NCI-H345 treated with DMSO at 0.1 percent for 48 hours (cell line): ENCODE results near the gene GRB10.

ENCODE experiments used
- DNase-seq: peaks from one replicate; lab custom pipeline; 2025; ENCODE audit not compliant: unreplicated experiment; lab: John Stamatoyannopoulos, UW

The GRB10 gene

DNA sequence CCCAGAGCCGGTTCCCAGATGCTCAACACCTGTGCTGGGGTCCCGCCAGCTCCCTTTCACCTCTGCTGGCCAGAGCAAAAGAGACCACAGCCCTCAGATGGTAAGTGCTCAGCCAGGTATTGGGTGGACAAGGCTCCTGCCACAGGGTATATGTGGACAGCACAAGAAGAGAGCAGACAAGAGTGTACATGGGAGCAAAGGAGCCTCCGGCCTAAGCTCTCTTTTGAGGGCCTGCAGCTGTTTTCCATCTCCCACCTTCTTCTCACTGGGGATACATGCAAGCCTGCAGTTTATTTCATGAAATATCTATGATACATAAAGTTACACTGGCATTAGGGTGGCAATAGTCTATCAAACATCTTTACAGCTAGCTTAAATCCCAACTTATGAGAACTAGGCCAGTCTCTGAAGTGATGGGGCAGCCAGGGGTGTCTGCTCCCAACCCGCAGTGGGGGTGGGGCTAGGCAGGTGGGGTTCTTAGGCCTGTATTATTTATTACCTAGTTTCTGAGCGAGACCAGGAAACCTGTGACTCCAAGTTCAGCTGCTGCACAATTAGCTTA, 167.1 kb downstream of the GRB10 start:
- DNase-seq: no peak

DNA sequence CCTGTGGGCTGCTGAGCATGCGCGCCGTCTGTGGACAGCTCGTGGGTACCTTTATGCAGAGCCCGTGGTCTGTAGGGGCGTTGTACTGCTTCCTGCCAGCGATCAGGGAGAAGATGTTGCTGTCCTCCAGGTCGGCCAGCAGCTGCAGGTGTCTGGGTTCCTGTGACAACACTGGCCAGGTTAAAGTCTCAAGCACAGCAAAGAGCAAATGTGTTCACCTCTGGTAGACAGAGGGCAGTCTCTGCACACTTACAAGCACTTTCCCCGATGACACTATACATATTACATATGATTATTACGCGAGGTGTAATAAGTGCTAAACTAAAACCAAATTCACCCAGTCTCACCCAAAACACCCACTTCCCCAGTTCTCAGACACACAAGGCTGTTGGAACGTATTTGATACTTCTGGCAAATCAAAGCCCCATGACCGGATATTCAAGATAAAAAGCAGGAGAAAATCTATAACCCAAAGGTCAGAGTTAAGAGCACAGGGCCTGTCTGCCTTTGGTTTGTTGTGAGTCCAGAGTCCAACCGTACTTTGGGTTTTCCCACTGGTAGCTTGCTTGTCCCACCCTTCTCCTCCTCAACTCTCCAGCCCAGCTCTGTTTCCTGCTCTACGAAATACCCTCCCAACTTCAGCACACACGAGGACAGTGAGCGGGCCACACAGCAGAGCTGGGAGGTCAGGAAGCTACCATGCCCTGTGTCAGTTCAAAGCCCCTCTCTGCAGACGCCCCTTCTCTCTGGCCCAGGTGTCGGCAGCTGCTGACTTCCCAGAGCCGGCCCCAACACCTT, 167.8 kb downstream of the GRB10 start:
- DNase-seq: no peak

DNA sequence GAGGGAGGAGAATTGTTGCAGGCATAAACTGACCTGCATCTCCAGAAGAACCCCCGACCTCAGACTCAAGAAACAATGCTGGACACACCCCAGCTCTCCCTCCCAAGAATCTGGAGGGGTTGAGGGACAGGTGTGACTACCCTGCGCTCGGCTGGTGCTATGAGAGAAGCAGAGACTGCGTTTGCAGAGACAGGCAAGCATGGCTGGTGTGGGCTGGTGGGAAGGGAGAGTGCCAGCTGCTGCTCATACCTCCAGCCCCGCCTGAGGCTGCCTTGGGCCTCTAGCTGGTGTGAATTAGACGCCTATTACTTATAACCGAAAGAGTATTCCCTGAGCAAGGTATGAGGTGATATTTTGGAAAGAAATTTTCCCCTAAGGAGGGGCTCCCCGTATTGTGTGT, 169.2 kb downstream of the GRB10 start:
- DNase-seq: no peak

DNA sequence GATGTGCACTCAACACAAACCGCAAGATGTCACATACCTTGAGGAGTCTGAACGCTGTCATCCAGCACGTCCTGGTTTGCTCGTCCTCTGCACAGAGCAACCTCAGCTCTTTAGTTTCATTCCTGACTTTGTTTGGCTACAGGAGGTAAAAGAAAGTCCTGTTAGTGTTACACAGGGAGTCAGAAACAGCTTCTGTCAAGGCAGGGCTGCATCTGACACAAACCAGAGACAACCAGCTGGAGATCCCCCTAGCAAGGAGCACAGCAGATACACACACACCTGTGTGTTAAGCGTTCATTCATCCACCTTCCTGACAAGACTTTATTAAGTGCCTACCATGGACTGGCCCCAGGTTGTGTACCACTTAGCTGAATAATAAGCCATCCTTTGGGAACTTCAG, 170.0 kb downstream of the GRB10 start:
- DNase-seq: no peak

DNA sequence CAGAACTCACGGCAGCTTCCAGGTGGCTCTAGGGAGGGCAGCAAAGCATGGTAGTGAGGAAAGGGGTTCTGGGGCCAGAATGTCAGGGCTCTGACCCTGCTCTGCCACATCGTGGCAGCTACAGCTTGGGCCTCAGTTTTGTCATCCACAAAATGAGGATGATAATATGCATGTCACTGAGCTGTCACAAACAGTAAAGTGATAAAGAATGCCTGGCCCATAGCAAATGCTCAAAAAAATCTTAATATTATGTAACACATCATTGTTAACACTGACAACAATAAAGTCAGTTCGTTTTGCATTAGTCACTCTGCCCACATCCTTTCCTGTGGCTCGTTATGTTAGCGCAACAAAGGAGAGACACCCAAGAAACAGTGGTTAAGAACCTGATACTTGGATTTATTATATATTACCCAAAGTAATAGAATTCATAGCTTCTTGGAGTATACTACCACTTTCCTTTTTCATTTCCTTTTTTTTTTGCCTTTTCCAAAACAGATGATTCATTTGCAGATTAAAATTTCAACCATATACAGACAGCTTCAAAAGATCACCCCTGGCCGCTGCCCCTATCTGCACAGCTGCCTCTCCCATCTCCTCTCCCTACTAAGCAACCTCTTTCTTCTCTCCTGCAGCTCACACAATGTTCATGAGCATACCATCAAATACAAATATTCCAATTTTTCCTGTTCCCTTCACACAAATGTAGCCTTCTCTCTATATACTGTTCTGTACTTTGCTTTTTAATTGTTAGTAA, 172.0 kb downstream of the GRB10 start:
- no peak for DNase-seq

DNA sequence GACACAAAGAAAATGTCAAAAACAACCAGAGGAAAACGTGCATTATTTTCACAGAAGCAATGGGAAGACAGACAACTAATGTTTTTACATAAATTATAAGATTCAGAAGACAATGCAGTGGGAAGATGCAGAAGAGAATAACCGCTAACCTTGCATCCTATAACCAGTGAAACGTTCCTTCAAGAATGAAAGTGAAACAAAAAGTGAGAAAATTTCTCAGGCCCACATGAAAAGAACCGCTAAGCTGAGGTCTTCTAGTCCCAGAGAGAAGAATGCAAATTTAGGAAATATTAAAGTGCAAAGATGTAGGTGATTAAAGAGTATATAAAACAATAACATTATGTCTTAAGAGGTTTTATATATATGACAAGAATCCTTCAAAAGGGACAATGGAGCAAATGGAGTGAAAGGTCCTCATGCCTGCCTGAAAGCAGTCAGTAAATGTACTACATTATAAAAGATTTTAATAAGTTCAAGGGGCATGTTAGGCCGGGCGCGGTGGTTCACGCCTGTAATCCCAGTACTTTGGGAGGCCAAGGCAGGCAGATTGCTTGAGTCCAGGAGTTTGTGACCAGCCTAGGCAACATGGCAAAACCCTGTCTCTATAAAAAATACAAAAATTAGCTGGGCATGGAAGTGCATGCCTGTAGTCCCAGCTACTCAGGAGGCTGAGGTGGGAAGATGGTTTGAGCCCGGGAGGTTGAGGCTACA, 174.3 kb downstream of the GRB10 start:
- DNase-seq: no peak

DNA sequence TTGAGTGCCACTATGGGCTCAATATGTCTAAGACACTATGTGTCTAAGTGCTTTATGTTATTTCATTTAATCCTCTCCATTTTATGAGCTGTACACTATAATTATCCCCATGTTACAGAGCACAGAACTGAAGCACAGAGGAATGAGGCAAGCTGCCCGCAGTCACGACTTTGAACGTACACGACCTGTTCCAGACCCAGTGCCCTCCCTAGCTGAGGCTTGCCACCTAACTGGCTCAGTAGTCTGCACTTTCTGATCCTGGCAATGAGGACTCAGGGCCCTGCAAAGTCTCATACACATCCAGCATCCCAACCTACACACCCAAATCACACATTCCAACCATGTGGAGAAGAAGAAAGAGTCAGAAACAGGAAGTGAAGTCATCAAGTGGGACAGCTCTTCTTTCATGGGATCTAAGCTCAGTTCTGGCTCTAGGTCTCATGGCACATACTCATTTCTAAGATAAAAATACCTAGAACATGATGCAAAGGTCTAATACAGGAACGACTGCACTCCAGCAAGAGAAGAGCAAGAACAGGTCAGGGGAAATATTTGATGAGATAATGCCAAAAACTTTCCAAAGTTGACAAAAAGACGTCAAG, 175.1 kb downstream of the GRB10 start:
- no peak for DNase-seq

DNA sequence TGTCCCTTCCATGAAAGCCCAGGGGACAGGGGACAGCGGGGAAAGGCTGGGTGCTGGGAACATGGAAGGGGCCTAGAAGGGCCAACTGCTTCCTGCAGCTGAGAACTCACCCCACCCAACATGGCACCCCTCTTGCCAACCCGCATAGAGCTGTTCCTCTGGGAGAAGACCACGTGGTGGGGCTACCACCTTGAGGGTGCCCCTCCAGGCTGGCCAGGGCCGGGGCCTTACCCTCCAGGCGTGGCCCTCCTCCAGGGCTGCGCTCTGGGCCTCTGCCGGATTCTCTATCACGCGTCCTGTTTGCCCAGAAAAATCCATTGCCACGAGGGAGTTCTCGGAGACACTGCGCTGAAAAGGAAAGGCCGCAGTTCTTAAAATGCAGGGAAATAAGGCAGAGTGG, 177.6 kb downstream of the GRB10 start:
- DNase-seq: no peak

DNA sequence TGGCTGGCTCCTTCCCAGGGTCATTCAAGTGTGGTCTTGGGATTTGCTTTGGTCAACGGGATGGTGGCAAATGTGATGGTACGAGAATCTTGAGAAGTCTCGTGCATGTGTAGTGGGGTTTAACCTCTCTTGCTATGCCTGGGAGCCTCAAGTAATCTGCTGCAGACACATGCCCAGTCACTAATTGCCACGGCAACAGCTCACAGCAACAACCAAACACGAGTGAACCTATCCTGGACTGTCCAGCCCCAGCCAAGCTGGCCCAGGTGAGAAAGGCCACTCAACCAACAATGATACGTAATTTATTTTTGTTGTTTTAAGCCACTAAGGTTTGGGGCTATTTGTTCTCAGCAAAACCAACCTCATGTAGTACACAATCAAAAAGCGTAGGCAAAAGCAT, 179.4 kb downstream of the GRB10 start:
- DNase-seq: no peak

DNA sequence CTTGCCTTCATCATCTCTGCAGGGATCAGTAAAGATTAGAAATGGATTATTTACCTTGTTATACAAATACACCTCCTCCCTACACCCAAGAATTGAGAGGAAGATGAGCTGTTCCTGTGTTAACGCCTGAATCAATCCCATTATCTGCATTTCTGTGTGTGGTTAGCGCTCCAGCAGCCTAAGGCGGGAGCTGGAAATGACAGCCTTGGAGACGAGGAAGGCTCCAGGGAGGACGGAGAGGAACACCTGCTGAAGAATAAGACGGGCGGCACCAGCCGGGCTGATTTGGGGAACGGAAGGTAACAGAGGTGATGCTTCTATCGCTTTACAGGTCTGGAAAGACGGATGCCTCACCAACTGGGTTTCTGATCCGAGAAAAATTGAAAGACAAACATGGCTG, 183.3 kb downstream of the GRB10 start:
- DNase-seq: peak; percentile 37

DNA sequence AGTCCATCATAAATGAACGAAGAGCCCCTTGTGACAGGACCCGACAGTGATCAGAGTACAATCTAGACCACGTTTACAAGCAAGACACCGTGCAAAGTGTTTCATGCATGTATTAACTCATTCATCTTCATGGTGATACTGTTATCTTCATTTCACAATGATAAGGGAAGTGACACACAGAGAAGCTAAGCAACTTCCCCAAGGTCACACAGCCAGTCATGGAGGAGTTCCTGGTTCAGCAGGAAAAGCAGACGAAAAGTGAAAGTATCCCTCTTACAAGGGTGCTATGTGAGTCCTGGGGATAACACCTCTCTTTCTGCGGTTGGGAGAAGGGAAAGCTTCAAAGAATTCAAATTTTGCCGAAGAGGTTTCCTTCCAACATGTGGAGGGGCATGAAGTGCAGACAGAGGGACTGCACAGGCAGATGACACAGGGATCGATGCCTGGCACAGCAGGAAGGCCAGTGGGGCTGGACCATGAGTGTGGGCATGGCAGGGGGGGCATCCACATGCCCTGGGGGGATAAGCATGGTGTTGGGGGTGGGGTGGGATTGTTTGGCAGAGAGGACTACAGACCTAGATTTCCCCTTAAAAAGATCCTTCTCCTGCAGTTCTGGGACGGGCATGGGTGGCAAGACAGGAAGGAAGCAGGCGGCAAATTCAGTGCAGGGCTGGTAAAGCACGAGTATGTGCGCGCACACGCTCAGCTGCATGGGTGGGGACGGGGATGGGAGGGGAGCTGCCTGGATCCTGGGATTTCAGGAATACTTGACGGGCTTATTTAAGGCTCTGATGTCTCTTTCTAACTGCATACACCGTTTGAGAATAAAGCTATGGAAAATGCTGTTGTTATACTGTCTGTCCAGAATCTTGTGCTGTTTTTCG, 184.0 kb downstream of the GRB10 start:
- DNase-seq: peak; percentile 37

DNA sequence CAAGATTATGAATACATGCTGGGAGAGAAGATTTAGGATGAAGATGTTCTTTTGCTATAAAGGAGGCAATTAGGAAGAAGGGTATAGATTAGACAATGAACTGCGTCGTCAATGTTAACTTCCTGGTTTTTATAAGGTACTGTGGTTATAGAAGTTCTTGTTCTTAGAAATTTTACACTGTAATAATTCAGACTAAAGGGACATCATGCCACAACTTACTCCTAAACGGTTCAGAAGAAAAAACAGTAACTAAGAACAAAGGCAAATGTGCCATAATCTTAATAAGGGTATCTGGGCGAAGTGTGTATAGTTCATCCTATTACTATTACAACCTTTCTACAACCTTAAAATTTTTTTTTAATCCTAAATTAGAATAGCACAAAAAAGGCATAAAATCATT, 186.2 kb downstream of the GRB10 start:
- no peak for DNase-seq

DNA sequence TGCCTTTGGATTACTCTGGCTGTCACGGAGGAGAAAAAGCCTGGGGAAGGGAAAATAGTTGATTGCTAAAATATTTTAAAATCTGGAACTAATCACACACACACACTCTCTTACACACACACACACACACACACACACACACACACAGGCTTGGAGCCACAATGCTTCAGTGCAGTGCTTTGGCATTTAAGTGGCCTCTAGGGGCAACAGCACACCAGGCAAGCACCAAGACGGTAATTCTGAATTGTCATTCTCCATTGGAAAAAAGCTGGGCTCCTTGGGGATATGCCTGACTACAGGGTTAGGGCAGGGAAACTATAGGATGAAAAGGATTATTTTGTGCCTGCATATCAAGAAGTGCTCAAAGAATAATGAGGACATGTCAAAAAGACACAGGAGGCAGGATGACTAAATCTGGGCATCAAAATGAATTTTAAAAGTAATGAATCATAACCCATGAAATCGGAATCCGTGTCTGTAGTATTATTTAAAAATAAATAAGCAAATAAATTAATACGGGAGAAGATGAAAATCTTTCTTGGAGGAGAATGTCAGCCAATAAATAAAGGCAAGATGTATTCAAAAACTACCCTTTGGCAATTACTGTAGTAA, 187.1 kb downstream of the GRB10 start:
- DNase-seq: peak; percentile 38

DNA sequence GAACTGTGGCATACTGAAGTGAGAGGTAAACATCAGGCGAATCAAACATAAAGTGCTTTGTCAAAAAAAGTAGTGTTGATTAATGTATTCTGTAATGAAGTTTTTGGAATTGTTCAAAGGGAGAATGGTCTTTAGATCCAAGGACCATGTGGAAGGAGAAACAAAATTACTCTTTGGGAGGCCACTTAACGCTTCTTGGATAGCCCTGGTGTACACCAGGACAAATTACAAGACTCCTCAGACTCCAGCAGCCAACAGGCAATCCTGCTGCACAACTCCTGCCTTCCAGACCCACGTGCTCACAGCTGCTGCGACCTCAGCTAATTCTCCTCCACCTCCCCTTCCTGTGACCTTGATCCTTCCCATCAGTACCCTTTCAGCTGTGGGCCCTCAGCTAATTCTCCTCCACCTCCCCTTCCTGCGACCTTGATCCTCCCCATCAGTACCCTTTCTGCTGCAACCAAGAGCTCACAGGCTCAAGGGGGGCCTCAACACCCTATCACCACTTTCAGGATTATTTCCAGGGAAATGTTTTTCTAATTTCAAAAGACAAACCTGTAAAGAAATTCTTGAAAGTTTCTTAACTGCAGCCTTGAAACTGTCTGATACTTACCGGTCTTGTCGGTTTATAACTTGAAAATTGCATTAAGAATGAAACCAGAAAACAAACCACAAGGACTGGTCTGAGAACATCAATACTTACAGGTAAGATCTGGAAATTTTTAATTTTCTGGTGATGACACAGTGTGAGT, 187.8 kb downstream of the GRB10 start:
- no peak for DNase-seq

DNA sequence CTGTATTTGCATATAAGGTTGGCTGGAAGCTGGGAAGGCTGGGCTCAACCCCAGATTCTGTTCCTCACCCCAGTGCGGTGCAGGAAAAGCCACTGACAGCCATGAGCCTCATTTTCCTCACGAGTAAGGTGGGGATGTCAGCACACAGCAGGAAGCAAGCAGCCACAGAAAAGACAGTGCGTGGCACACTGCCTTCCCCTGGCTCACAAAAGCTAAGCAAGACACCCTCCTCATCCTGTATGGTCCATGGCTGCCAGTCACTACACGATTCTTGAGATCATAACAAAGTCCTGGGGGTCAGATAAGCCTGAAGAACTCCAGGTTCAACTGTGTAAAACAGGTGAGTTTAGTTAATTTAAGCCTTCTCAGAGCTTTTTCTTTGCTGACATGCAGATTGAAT, 188.6 kb downstream of the GRB10 start:
- DNase-seq: no peak

DNA sequence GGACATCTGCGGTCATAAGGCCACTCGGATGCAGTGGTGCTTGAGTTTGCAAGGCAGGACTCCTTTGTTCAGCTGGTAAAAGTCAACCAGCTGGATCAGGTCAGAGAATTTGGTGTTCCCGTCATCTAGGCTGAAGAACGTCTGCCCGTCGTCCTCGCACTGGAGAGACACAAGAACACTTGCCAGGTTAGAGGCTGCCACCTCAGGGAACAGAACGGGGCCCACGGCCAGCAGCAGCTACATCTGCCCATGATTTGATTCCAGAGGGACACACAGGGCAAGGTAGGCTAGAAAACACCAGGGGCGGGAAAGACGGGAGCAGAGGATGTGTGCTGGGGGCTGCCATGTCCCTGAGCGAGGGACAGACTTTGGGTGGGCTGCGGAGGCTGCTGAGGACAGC, 189.8 kb downstream of the GRB10 start:
- no peak for DNase-seq

DNA sequence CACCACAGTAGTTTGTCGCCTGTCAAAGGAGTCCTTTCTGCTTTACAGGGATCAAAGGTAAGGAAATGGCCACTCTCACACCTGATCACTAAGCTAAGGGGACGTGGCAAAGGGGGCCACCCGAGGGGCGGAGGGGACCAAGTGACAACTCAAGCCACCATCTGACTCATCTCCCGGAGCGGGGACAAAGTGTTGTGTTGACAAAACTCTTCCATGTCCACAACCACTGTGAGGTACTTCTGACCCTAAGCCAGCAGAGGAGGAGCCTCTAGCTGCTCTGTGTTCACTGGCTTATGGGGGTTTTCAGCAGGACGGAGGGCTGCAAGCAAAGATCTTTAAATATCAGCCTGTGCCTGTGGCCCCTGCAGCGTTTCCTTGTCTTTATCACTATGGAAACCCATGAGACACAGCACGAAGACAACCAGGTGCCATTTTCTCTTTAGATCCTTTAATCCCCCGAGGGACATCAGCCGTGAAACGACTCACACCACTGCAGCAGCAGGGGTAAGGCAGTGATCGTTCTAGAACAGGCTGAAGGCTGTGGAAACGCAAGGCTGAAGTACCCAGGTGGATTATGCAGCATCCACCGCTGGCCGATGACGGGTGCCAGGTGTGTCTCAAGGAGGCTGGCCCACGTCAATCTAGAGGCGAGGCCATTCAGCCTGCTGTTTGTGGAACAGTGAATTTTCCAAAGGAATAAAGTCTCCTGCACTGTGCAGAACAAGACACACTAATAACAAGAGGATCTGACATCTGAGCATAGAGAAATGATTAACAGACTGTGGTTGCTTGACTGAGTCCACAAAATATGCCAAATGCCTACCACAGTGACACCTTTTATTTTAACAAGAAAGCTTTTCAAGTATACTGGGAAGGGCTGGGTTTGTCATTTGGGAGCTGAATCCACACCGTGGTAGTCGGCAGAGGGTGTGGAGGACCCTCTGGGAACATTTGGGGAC, 190.9 kb downstream of the GRB10 start:
- peak; percentile 61 for DNase-seq

DNA sequence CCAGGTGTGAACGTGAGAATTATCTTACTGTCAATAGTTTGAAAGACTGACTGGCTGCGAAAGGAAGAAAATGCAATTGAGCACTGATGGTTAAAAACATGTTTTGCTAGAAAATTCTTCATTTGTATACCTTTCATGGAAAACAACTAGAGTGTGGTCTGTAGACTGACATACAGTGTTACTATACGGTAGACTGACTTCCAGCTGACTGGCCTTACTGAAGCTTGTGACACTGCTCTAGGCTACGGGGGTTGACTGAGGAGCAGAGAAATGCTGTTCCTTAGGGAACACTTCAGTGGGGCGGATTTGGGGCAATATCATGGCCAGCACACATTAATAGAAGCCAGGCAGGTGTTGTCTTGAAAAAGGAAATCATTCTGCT, 191.6 kb downstream of the GRB10 start:
- no peak for DNase-seq
